Measurements from ENCODE around the gene HNMT. TPM values are rescaled to one million over a fixed set of nuclear protein-coding genes. Genes with fewer than 3 reads are reported as not detected.

The HNMT gene
- total RNA-seq, 1 donor from 2014 or later, result not detected

- H3K27ac Mint-ChIP-seq, result no peak overlapping the region
- ChIA-PET CTCF (no interaction called here), POLR2A (no interaction called here)
- H3K4me3 Mint-ChIP-seq, result no peak overlapping the region
- no peaks in the 10 kb centered on the region for H3K27me3 Mint-ChIP-seq
- H3K4me1 Mint-ChIP-seq, result peaks cover 10% of the 10 kb centered on the region
- no peak for DNase-seq
- H3K9me3 Mint-ChIP-seq, result no peaks in the 10 kb centered on the region
- no peak for ATAC-seq (ENCODE audit: low read depth)
- no peaks in the 10 kb centered on the region for H3K36me3 Mint-ChIP-seq (ENCODE audit: low read depth)
- intact Hi-C loops (cut with micrococcal nuclease), result loop anchor here (5.0 kb wide), 1 partner anchor 551 kb away; the partner anchor contains the start of gene SPOPL
- no peak for TF ChIP-seq CTCF (IDR thresholded peaks at IDR 0.05)
Observed at GRCh38 chr2:137951586-137951985, 12.7 kb upstream of the HNMT start.

GRCh38 chr2:137952586-137953129 is 11.6 kb upstream of the HNMT start:
- Mint-ChIP-seq H3K4me1 (peaks cover 10% of the 10 kb centered on the region), H3K36me3 (ENCODE audit: low read depth) (no peaks in the 10 kb centered on the region), H3K4me3 (peak overlapping the region; percentile 75), H3K9me3 (no peaks in the 10 kb centered on the region), H3K27ac (peak overlapping the region; percentile 73), H3K27me3 (no peaks in the 10 kb centered on the region)
- POLR2A ChIA-PET, result no interaction called here
- DNase-seq (no peak), ATAC-seq (ENCODE audit: low read depth) (peak; percentile 73)
- CTCF ChIA-PET, result no interaction called here
- no peak for TF ChIP-seq CTCF (IDR thresholded peaks at IDR 0.05)
- intact Hi-C loops (cut with micrococcal nuclease), result loop anchor here (5.0 kb wide), 1 partner anchor 550 kb away; the partner anchor contains the start of gene SPOPL

- H3K36me3 Mint-ChIP-seq (ENCODE audit: low read depth), result no peaks in the 10 kb centered on the region
- H3K9me3 Mint-ChIP-seq, result no peaks in the 10 kb centered on the region
- H3K27me3 Mint-ChIP-seq, result peaks cover 4% of the 10 kb centered on the region
- no peak overlapping the region for H3K27ac Mint-ChIP-seq
- peaks cover 10% of the 10 kb centered on the region for H3K4me1 Mint-ChIP-seq
- DNase-seq (no peak), ATAC-seq (ENCODE audit: low read depth) (no peak)
- H3K4me3 Mint-ChIP-seq, result no peak overlapping the region
- intact Hi-C loops (cut with micrococcal nuclease), result no loop called here
- TF ChIP-seq CTCF (IDR thresholded peaks at IDR 0.05), result no peak
- ChIA-PET POLR2A (no interaction called here), CTCF (no interaction called here)
Observed at GRCh38 chr2:137955536-137955935, 8.7 kb upstream of the HNMT start.

DNA sequence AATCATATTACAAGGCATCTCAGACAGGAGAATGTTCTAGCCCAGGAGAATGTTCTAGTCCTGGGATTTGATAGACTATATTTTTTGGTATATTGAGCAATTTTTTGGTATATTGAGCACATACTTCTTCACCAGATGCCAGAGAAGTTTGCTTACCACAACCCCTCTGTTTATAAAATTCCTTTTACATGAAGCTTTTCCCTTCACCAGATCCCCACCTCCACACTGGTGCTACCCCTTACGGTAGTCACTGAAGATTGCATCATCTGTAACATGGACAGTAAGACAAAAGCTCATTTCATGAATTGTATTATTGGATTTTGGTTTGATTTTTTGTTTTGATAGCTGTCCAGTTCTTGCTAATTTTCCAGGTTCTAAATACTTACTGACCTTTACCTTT is 7.2 kb upstream of the HNMT start:
- no peak for ATAC-seq (ENCODE audit: low read depth)
- ChIA-PET CTCF (no interaction called here), POLR2A (no interaction called here)
- H3K9me3 Mint-ChIP-seq, result no peaks in the 10 kb centered on the region
- H3K27me3 Mint-ChIP-seq, result peaks cover 4% of the 10 kb centered on the region
- no peak for TF ChIP-seq CTCF (IDR thresholded peaks at IDR 0.05)
- no peak overlapping the region for H3K4me3 Mint-ChIP-seq
- H3K27ac Mint-ChIP-seq, result no peak overlapping the region
- peaks cover 9% of the 10 kb centered on the region for H3K4me1 Mint-ChIP-seq
- DNase-seq, result no peak
- no peaks in the 10 kb centered on the region for H3K36me3 Mint-ChIP-seq (ENCODE audit: low read depth)
- intact Hi-C loops (cut with micrococcal nuclease), result no loop called here

DNA sequence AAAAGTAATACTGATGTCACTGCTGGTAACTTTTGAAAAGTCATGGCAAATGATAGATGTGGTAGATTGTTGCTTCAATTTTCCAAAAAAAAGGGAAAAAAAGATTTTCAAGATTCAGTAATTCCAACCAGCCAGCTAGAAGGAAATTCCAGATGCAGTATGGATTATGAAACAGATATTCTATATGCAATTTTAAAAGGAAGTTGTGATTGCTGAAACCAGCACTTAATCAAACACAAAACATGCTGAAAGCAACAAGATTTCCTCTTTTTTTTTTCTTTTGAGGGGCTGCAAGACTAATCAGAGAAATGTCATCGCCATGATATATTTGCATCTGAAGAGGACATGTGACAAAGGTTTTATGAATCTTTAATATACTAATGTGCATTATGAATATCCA is 5.1 kb upstream of the HNMT start:
- ChIA-PET POLR2A (no interaction called here), CTCF (no interaction called here)
- no peaks in the 10 kb centered on the region for H3K4me1 Mint-ChIP-seq
- TF ChIP-seq CTCF (IDR thresholded peaks at IDR 0.05), result no peak
- DNase-seq, result no peak
- no peak for ATAC-seq (ENCODE audit: low read depth)
- intact Hi-C loops (cut with micrococcal nuclease), result no loop called here
- H3K27me3 Mint-ChIP-seq, result peaks cover 4% of the 10 kb centered on the region
- H3K9me3 Mint-ChIP-seq, result no peaks in the 10 kb centered on the region
- H3K36me3 Mint-ChIP-seq (ENCODE audit: low read depth), result no peaks in the 10 kb centered on the region
- H3K27ac Mint-ChIP-seq, result no peak overlapping the region
- no peak overlapping the region for H3K4me3 Mint-ChIP-seq

Measured in activated B cell treated with CpG ODN at 0.5 μM for 24 hours (primary cell).